ENCODE measurements around the gene AUTS2. TPM values are rescaled to one million over a fixed set of nuclear protein-coding genes. Genes with fewer than 3 reads are reported as not detected.

Gene AUTS2
- total and polyA plus RNA-seq, 2 of the 8 experiments (the other 6 are each of a cell fraction or from before 2014, with no cell fraction given): 25.9 to 101 TPM

DNA sequence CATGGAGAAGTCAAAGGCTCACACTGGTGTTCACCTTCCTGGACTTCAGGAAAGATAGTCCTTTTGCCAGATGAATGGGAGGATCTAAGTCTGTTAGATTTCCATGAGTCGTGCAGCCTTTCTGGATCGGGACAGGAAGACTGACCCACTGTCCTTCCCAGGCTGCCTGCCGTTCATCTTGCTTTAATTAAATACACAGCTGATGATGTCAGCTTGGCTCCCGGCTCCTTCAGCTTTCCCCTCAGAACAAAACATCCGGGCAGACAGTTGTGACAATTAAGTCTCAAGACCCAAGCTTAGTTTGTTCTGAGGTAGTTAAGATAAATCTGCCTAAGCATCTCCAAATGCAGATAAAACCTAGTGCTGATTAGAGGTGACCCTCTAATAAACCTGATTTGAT lies 58.6 kb downstream of the AUTS2 start (continued):
- TF ChIP-seq TEAD4 (IDR thresholded peaks at IDR 0.05; ENCODE audit: low read depth, low read length) (no peak), JUN (IDR thresholded peaks at IDR 0.05; ENCODE audit: low read depth, low read length) (no peak), TAF7 (optimal IDR thresholded peaks at IDR 0.05; ENCODE audit: borderline replicate concordance, low read depth, low read length) (no peak), KDM5A (IDR thresholded peaks at IDR 0.05; ENCODE audit: low read length) (no peak), KDM1A (IDR thresholded peaks at IDR 0.05; ENCODE audit: borderline replicate concordance, low read length) (no peak)
